Activated CD4-positive, CD25-positive, alpha-beta regulatory T cell treated with anti-CD3 and anti-CD28 coated beads, Interleukin-2, amount 50 U/mL, for 72 hours (primary cell): ENCODE results near the gene CSF3.

Experiments
- DNase-seq: peaks from one replicate; pipeline ENCODE4 v3.0.0; 2021

CSF3 gene

DNA sequence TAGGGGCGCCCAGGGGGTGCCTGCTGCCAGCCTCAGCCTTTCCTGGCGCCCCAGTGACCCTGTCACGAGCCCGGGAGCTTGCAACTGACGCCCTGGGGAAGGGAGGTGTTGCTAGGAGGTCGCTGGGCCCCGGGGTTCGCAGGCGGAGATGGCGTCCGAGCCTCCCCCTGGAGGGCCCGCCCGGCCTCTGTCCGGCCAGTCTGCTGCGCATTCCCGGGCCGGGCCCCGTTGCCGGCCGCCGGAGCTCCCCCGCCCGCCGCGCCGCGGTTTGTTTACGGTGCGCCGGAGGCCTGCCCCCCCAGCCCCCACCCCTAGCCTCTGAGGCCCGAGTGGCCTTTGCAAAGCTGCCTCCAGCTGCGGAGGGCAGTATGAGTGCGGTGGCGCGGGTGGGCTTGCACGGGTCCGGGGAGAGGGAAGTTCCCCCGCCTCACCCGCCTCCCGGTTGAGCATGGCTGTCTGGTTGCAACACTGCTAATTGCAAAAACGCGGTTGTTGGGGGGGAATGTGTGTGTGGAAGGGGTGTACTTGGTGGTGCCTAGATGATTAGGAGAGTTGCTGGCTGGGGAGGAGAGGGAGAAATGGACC, 48.0 kb downstream of the CSF3 start:
- no peak for DNase-seq

DNA sequence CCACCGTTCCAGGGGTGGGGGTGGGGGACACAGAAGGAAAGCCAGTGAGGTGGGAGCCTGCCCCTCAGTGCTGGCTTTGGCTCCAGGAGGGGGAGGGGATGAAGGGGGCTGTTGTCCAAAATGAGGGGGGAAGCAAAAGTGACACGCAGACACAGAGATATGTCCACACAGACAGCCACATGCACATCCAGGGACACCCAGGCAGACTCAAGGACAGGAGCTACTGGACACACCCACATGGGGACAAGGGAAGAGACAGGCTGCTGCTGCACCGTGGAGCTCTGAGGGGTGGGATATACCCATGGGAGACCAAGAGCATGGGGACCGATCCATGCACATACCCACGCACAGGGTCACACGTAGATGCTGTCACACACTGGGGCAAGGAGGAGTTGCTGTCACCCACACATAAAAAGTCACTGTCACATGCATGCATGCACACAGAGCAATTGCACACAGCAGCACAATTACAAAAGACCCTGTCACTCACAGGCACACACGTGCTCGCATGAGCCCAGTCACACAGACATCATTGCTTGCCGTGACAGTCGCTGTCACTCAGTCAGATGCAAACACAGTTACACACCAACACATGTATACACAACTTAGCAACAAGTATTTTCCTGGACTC, 48.8 kb downstream of the CSF3 start:
- DNase-seq = no peak

DNA sequence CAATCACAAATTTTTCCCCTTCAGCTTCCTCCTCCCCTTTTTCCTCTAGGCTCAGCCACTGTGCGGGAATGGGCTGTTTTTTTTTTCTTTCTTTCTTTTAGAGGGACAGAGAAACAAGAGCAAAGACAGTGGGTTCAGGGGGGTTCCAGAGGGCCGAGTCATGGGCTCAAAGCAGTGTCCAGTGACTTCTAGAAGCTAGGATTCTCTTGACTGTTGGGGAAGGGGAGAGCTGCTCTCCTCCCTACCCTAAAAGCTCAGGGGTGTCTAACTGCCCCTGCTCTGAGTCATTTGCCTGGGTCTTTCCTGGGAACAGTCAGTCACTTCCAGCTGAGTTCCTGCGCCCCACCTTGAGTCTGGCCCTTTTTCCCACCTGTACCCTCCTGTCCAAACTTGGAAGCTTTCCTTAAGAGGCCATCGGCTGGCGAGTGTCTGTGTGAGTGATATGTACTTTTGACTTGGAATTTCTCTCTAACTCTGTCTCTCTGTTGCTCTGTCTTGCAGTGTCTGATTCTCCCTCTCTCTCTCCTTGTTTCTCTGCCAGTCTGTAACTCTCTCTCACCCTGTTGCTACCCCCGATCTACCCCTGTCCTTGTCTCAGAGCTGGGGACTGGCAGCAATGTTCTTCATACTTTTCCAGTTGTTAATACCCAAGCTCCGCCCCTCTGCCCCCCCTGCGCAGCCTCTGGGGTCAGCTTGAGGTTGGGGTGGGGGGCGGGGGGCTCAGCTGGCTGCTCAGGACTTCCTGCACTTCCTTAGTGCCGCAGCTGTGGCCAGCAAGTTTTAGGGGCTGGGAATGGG, 49.9 kb downstream of the CSF3 start:
- no peak for DNase-seq

DNA sequence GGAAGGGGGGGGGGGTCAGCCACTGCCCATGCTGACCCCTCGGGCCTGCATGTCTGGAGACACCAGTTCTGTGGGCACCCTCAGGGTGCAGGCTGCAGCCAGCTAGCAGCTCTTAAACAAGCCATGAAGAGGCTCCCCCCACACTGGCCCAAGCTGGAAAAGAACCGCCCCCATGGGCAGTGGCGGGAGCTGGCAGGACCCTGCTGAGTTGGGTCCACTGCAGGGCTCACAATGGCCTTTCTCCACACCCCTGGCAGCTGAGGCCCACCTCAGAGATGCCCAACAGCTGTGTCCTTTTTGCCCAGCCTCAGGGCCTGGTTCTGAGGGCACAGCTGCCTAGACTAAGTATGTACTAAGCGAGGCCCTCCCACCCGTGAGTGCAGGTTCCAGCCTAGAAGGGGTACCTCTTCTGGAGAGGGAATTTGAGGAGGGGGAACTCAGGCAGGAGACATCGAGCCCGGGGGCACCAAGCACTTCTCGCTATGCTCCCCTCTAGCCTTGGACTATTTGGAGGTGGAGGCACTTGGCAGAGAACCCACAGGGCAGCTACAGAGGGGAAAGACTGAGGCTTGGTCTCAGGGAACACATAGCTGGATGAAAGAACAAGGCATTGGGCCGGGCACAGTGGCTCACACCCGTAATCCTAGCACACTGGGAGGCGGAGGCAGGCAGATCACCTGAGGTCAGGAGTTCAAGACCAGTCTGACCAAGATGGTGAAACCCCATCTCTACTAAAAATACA, 50.7 kb downstream of the CSF3 start:
- DNase-seq = no peak
